Smooth muscle cell (in vitro differentiated cells): Measurements from ENCODE around the gene DENND2A. TPM values are rescaled to one million over a fixed set of nuclear protein-coding genes. Genes with fewer than 3 reads are reported as not detected.
"Not testable (repeated sequence)": the region's sequence is repeated elsewhere in the genome, so short reads cannot be mapped to it uniquely, and the experiment has no call there.

Experiments used
- DNase-seq: peaks from one replicate; lab custom pipeline; 2025; ENCODE audit not compliant: unreplicated experiment; lab: John Stamatoyannopoulos, UW
- H2AFZ ChIP-seq: fragments of 200-600 bp; sonication (generic); 2 replicates; pipeline ENCODE4 v1.6.0; 2016; ENCODE audit warnings: antibody characterized with exemption, low read depth, mild to moderate bottlenecking
- H3F3A ChIP-seq: fragments of 200-600 bp; sonication (generic); 2 replicates; pipeline ENCODE4 v1.6.0; 2017; ENCODE audit warnings: antibody characterized with exemption, low read depth
- H3K27ac ChIP-seq: fragments of 200-600 bp; sonication (generic); 2 replicates; pipeline ENCODE4 v1.5.1; 2016; ENCODE audit warnings: low read depth, mild to moderate bottlenecking
- H3K27me3 ChIP-seq: fragments of 200-600 bp; sonication (generic); 2 replicates; pipeline ENCODE4 v1.6.1; 2016; ENCODE audit warnings: low read depth, mild to moderate bottlenecking
- H3K36me3 ChIP-seq: fragments of 200-600 bp; sonication (generic); 2 replicates; pipeline ENCODE4 v1.5.1; 2016; ENCODE audit warnings: low read depth
- H3K4me1 ChIP-seq: fragments of 200-600 bp; sonication (generic); 2 replicates; pipeline ENCODE4 v1.5.1; 2016; ENCODE audit warnings: low read depth
- H3K4me2 ChIP-seq: fragments of 200-600 bp; sonication (generic); 2 replicates; pipeline ENCODE4 v1.6.0; 2016; ENCODE audit warnings: mild to moderate bottlenecking
- H3K4me3 ChIP-seq: fragments of 200-600 bp; sonication (generic); 2 replicates; pipeline ENCODE4 v1.5.1; 2016; ENCODE audit warnings: mild to moderate bottlenecking
- H3K79me2 ChIP-seq: fragments of 200-600 bp; sonication (generic); 2 replicates; pipeline ENCODE4 v1.6.0; 2016; ENCODE audit warnings: low read depth, mild to moderate bottlenecking
- H3K9ac ChIP-seq: fragments of 200-600 bp; sonication (generic); 2 replicates; pipeline ENCODE4 v1.6.0; 2016; ENCODE audit warnings: low read depth
- H3K9me3 ChIP-seq: fragments of 200-600 bp; sonication (generic); replicated peaks from 2 replicates; pipeline ENCODE4 v1.5.1; 2016; ENCODE audit warnings: low read depth
- H4K20me1 ChIP-seq: fragments of 200-600 bp; sonication (generic); 2 replicates; pipeline ENCODE4 v1.6.0; 2016; ENCODE audit warnings: low read depth
- WGBS: methylation state at CpG from one replicate; pipeline ENCODE4 v1.1.7; 2016; ENCODE audit warnings: low lambda C conversion rate; 5-methylcytosine and 5-hydroxymethylcytosine counted together
- polyA plus RNA-seq: library from polyadenylated mRNA; unstranded; fragments of >200 nt; fragmentation: Nextera tagmentation; extraction: Ambion mirVana; gene quantifications from 2 replicates; pipeline ENCODE4 v1.2.1, GENCODE V29; 2016
- total RNA-seq: library from RNA; depleted of rRNA; stranded (reverse); fragments of >200 nt; gene quantifications from 2 replicates; pipeline ENCODE4 v1.2.3, GENCODE V29; 2014
- TF ChIP-seq, protein P1 (sequence below): fragments of 200-600 bp; sonication (generic); IDR thresholded peaks from 2 replicates; pipeline ENCODE4 v1.5.1; 2017; ENCODE audit warnings: borderline replicate concordance, mild to moderate bottlenecking, antibody characterized with exemption; ENCODE audit not compliant: insufficient read depth, poor library complexity, severe bottlenecking

Gene DENND2A
- total and polyA plus RNA-seq, 2 experiments from 2014 or later, result 1.8 to 4.6 TPM

DNA sequence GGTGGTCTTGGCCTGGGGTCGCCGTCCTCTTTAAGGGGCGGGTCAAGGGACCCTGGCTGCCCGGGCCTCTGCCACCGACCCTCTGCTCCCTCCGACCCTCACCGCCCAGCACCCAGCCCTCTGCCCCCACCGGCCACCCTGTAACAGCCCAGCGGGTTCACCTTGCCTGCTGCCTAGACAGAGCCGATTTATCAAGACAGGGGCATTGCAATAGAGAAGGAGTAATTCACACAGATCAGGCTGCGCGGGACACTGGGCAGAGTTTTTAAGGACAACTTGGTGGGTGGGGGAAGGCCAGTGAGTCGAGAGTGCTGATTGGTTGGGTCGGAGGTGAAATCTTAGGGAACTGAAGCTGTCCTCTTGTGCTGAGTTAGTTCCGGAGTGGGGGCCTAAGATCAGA is 31.4 kb upstream of the DENND2A start:
- no peaks in the 10 kb centered on the region for H3K9me3 ChIP-seq
- no peak overlapping the region for H2AFZ ChIP-seq
- peaks cover 3% of the 10 kb centered on the region for H3F3A ChIP-seq
- no peaks in the 10 kb centered on the region for H3K79me2 ChIP-seq
- no peaks in the 10 kb centered on the region for H3K4me1 ChIP-seq
- no peak overlapping the region for H3K9ac ChIP-seq
- DNase-seq, result no peak
- no peaks in the 10 kb centered on the region for H3K27me3 ChIP-seq
- no peak overlapping the region for H3K4me3 ChIP-seq
- no peaks in the 10 kb centered on the region for H4K20me1 ChIP-seq
- H3K27ac ChIP-seq, result no peak overlapping the region
- no peak overlapping the region for H3K4me2 ChIP-seq
- TF ChIP-seq, protein P1, sequence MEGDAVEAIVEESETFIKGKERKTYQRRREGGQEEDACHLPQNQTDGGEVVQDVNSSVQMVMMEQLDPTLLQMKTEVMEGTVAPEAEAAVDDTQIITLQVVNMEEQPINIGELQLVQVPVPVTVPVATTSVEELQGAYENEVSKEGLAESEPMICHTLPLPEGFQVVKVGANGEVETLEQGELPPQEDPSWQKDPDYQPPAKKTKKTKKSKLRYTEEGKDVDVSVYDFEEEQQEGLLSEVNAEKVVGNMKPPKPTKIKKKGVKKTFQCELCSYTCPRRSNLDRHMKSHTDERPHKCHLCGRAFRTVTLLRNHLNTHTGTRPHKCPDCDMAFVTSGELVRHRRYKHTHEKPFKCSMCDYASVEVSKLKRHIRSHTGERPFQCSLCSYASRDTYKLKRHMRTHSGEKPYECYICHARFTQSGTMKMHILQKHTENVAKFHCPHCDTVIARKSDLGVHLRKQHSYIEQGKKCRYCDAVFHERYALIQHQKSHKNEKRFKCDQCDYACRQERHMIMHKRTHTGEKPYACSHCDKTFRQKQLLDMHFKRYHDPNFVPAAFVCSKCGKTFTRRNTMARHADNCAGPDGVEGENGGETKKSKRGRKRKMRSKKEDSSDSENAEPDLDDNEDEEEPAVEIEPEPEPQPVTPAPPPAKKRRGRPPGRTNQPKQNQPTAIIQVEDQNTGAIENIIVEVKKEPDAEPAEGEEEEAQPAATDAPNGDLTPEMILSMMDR, result no peak
- no peaks in the 10 kb centered on the region for H3K36me3 ChIP-seq
- 80% methylated on average over 15 of the region's 15 CpGs for WGBS

DNA sequence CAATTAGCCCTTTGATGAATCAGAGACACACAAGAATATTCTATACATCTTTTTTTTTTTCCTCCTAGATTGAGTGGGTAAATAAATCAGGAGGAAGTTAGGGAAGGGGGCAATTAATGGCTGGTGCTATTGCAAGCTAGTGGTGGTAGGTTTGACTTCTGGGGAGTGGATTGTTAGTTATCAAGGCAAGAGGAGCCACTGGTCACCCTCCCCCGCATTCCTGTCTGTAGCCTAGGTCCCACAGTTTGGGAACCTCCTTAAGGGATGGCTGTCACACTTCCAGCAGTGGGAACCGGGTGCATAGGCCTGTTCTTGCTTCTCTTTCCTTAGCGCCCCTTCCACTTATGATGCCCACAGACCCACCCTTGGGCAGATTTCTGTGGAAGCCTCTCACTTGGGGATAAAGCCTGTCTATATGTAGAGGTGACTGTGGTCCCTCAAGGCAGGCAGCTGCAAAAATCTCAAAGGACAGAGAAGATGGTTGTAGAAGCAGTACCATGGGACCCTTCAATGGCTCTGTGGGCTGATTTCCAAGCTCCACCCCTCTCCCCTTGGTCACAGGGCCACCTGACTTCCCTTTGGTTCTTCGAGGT is 29.8 kb upstream of the DENND2A start:
- Histone ChIP-seq H3K27ac (no peak overlapping the region), H3K27me3 (peaks cover 6% of the 10 kb centered on the region), H3F3A (peaks cover 3% of the 10 kb centered on the region), H3K79me2 (no peaks in the 10 kb centered on the region), H3K9me3 (no peaks in the 10 kb centered on the region), H3K36me3 (no peaks in the 10 kb centered on the region), H4K20me1 (no peaks in the 10 kb centered on the region), H3K4me1 (no peaks in the 10 kb centered on the region), H3K9ac (no peak overlapping the region), H3K4me2 (no peak overlapping the region), H3K4me3 (no peak overlapping the region), H2AFZ (no peak overlapping the region)
- no peak for DNase-seq
- WGBS, result 89% methylated on average over 4 of the region's 4 CpGs
- TF ChIP-seq, protein P1, result no peak

DNA sequence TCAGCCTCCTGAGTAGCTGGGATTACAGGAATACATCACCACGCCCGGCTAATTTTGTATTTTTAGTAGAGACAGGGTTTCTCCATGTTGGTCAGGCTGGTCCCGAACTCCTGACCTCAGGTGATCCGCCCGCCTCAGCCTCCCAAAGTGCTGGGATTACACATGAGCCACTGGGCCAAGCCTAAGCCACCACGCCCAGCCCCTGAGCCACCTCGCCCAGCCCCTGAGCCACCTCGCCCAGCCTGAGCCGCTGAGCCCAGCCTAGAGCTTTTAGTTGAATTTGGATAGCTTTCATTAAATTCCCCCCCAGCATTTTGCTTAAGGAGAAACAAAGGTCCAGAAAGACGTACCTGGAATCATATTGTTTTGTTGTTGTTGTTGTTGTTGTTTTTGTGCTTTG is 29.2 kb upstream of the DENND2A start:
- not testable (repeated sequence) for H3K9ac ChIP-seq, H3K27ac ChIP-seq, H4K20me1 ChIP-seq, DNase-seq, H3F3A ChIP-seq, H3K79me2 ChIP-seq, H3K4me3 ChIP-seq, H3K9me3 ChIP-seq, H3K36me3 ChIP-seq, H3K27me3 ChIP-seq, H3K4me2 ChIP-seq, H2AFZ ChIP-seq, H3K4me1 ChIP-seq
- 90% methylated on average over 10 of the region's 10 CpGs for WGBS

DNA sequence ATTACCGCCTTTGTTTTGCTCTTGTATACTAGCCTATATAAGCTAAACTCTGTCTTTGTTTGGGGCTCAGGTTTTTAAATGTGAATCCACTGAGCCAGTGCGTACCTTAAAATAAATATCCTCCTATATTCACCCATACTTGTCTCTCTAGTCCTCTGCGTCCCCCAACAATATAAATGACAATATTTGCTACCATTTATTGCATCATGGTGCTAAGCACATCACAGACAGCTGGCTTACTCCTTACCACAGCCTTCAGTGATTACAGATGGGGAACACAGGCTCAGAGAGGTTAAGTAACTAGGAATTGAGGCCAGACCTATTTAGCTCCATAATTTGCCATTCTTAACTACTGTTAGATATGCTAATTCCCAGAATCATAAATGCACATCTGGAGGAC is 28.7 kb upstream of the DENND2A start:
- peaks cover 7% of the 10 kb centered on the region for H3K27me3 ChIP-seq
- no peak overlapping the region for H3K4me2 ChIP-seq
- peaks cover 3% of the 10 kb centered on the region for H3F3A ChIP-seq
- no peak overlapping the region for H2AFZ ChIP-seq
- no peaks in the 10 kb centered on the region for H4K20me1 ChIP-seq
- no peaks in the 10 kb centered on the region for H3K36me3 ChIP-seq
- TF ChIP-seq, protein P1, result no peak
- H3K9me3 ChIP-seq, result no peaks in the 10 kb centered on the region
- DNase-seq, result no peak
- H3K27ac ChIP-seq, result no peak overlapping the region
- H3K4me1 ChIP-seq, result no peaks in the 10 kb centered on the region
- H3K9ac ChIP-seq, result no peak overlapping the region
- no peaks in the 10 kb centered on the region for H3K79me2 ChIP-seq
- no peak overlapping the region for H3K4me3 ChIP-seq
- 94% methylated on average over 3 of the region's 3 CpGs for WGBS
